Measurements from ENCODE around the gene TTLL12. TPM values are rescaled to one million over a fixed set of nuclear protein-coding genes. Genes with fewer than 3 reads are reported as not detected.

The TTLL12 gene
- total RNA-seq, 1 donor from 2014 or later, result 11.3 TPM

Other genes with a start within 250 kb of the TTLL12 start
- gene PACSIN2, start 172.0 kb downstream of the TTLL12 start, total RNA-seq, result 41.5 TPM
- gene TTLL1, start 97.7 kb downstream of the TTLL12 start, total RNA-seq, result 9.5 TPM
- not detected for gene BIK, start 76.4 kb downstream of the TTLL12 start, total RNA-seq
- 13.4 TPM for gene MCAT, start 43.7 kb downstream of the TTLL12 start, total RNA-seq
- gene TSPO, start 35.6 kb downstream of the TTLL12 start, total RNA-seq, result 124 TPM
- gene SCUBE1, start 156.2 kb upstream of the TTLL12 start, total RNA-seq, result 1.1 TPM
- not detected for gene MPPED1, start 224.9 kb upstream of the TTLL12 start, total RNA-seq

Data from cardiac septum (tissue), 1 donor.